ENCODE data around the gene B3GNT7.
A peak's percentile ranks its signal among the peaks of the same experiment; 100 is the strongest.

B3GNT7 gene

GRCh38 chr2:231357048-231357447, 38.5 kb upstream of the B3GNT7 start:
- Histone ChIP-seq H3K4me1 (ENCODE audit: control insufficient read depth, insufficient read depth, low read length) (peaks cover 30% of the 10 kb centered on the region), H3K27me3 (ENCODE audit: control insufficient read depth, insufficient read depth, low read length) (no peaks in the 10 kb centered on the region), H3K9me3 (ENCODE audit: control insufficient read depth, insufficient read depth, low read depth, low read length) (no peaks in the 10 kb centered on the region), H3K4me3 (ENCODE audit: low read depth, low read length) (no peak overlapping the region), H3K36me3 (ENCODE audit: control insufficient read depth, insufficient read depth, low read length) (peaks cover 3% of the 10 kb centered on the region), H3K9ac (ENCODE audit: low read length) (no peak overlapping the region), H3K27ac (ENCODE audit: low read depth, low read length) (no peak overlapping the region)

GRCh38 chr2:231357931-231358330, 37.6 kb upstream of the B3GNT7 start:
- Histone ChIP-seq H3K27me3 (ENCODE audit: control insufficient read depth, insufficient read depth, low read length) (no peaks in the 10 kb centered on the region), H3K27ac (ENCODE audit: low read depth, low read length) (no peak overlapping the region), H3K4me1 (ENCODE audit: control insufficient read depth, insufficient read depth, low read length) (peaks cover 34% of the 10 kb centered on the region), H3K9ac (ENCODE audit: low read length) (no peak overlapping the region), H3K9me3 (ENCODE audit: control insufficient read depth, insufficient read depth, low read depth, low read length) (no peaks in the 10 kb centered on the region), H3K4me3 (ENCODE audit: low read depth, low read length) (no peak overlapping the region), H3K36me3 (ENCODE audit: control insufficient read depth, insufficient read depth, low read length) (peaks cover 3% of the 10 kb centered on the region)

GRCh38 chr2:231359441-231359840, 36.1 kb upstream of the B3GNT7 start:
- Histone ChIP-seq H3K9me3 (ENCODE audit: control insufficient read depth, insufficient read depth, low read depth, low read length) (no peaks in the 10 kb centered on the region), H3K4me3 (ENCODE audit: low read depth, low read length) (no peak overlapping the region), H3K27ac (ENCODE audit: low read depth, low read length) (no peak overlapping the region), H3K9ac (ENCODE audit: low read length) (no peak overlapping the region), H3K27me3 (ENCODE audit: control insufficient read depth, insufficient read depth, low read length) (no peaks in the 10 kb centered on the region), H3K4me1 (ENCODE audit: control insufficient read depth, insufficient read depth, low read length) (peaks cover 34% of the 10 kb centered on the region), H3K36me3 (ENCODE audit: control insufficient read depth, insufficient read depth, low read length) (peaks cover 3% of the 10 kb centered on the region)

GRCh38 chr2:231359948-231360347, 35.6 kb upstream of the B3GNT7 start:
- Histone ChIP-seq H3K27me3 (ENCODE audit: control insufficient read depth, insufficient read depth, low read length) (no peaks in the 10 kb centered on the region), H3K4me1 (ENCODE audit: control insufficient read depth, insufficient read depth, low read length) (peaks cover 38% of the 10 kb centered on the region), H3K27ac (ENCODE audit: low read depth, low read length) (no peak overlapping the region), H3K9me3 (ENCODE audit: control insufficient read depth, insufficient read depth, low read depth, low read length) (no peaks in the 10 kb centered on the region), H3K9ac (ENCODE audit: low read length) (no peak overlapping the region), H3K36me3 (ENCODE audit: control insufficient read depth, insufficient read depth, low read length) (peaks cover 3% of the 10 kb centered on the region), H3K4me3 (ENCODE audit: low read depth, low read length) (no peak overlapping the region)

GRCh38 chr2:231360401-231360800, 35.1 kb upstream of the B3GNT7 start:
- H3K4me1 ChIP-seq (ENCODE audit: control insufficient read depth, insufficient read depth, low read length): peaks cover 39% of the 10 kb centered on the region
- no peak overlapping the region for H3K4me3 ChIP-seq (ENCODE audit: low read depth, low read length)
- H3K9me3 ChIP-seq (ENCODE audit: control insufficient read depth, insufficient read depth, low read depth, low read length): no peaks in the 10 kb centered on the region
- H3K36me3 ChIP-seq (ENCODE audit: control insufficient read depth, insufficient read depth, low read length): peaks cover 3% of the 10 kb centered on the region
- no peak overlapping the region for H3K27ac ChIP-seq (ENCODE audit: low read depth, low read length)
- no peak overlapping the region for H3K9ac ChIP-seq (ENCODE audit: low read length)
- no peaks in the 10 kb centered on the region for H3K27me3 ChIP-seq (ENCODE audit: control insufficient read depth, insufficient read depth, low read length)

- Histone ChIP-seq H3K9me3 (ENCODE audit: control insufficient read depth, insufficient read depth, low read depth, low read length) (no peaks in the 10 kb centered on the region), H3K9ac (ENCODE audit: low read length) (no peak overlapping the region), H3K36me3 (ENCODE audit: control insufficient read depth, insufficient read depth, low read length) (peaks cover 3% of the 10 kb centered on the region), H3K4me3 (ENCODE audit: low read depth, low read length) (no peak overlapping the region), H3K27ac (ENCODE audit: low read depth, low read length) (no peak overlapping the region), H3K4me1 (ENCODE audit: control insufficient read depth, insufficient read depth, low read length) (peaks cover 39% of the 10 kb centered on the region), H3K27me3 (ENCODE audit: control insufficient read depth, insufficient read depth, low read length) (no peaks in the 10 kb centered on the region)
Measured at GRCh38 chr2:231360881-231361371, 34.6 kb upstream of the B3GNT7 start.

GRCh38 chr2:231361701-231362554, 33.6 kb upstream of the B3GNT7 start:
- Histone ChIP-seq H3K36me3 (ENCODE audit: control insufficient read depth, insufficient read depth, low read length) (peaks cover 3% of the 10 kb centered on the region), H3K27me3 (ENCODE audit: control insufficient read depth, insufficient read depth, low read length) (no peaks in the 10 kb centered on the region), H3K9me3 (ENCODE audit: control insufficient read depth, insufficient read depth, low read depth, low read length) (no peaks in the 10 kb centered on the region), H3K9ac (ENCODE audit: low read length) (no peak overlapping the region), H3K27ac (ENCODE audit: low read depth, low read length) (no peak overlapping the region; the same call in 1 of the 2 replicates), H3K4me1 (ENCODE audit: control insufficient read depth, insufficient read depth, low read length) (peaks cover 30% of the 10 kb centered on the region), H3K4me3 (ENCODE audit: low read depth, low read length) (no peak overlapping the region)

GRCh38 chr2:231362555-231363184, 32.8 kb upstream of the B3GNT7 start:
- H3K27ac ChIP-seq (ENCODE audit: low read depth, low read length): no peak overlapping the region; the same call in 1 of the 2 replicates
- no peaks in the 10 kb centered on the region for H3K27me3 ChIP-seq (ENCODE audit: control insufficient read depth, insufficient read depth, low read length)
- H3K9me3 ChIP-seq (ENCODE audit: control insufficient read depth, insufficient read depth, low read depth, low read length): no peaks in the 10 kb centered on the region
- H3K36me3 ChIP-seq (ENCODE audit: control insufficient read depth, insufficient read depth, low read length): peaks cover 3% of the 10 kb centered on the region
- H3K4me1 ChIP-seq (ENCODE audit: control insufficient read depth, insufficient read depth, low read length): peaks cover 27% of the 10 kb centered on the region
- H3K4me3 ChIP-seq (ENCODE audit: low read depth, low read length): no peak overlapping the region
- no peak overlapping the region for H3K9ac ChIP-seq (ENCODE audit: low read length)

GRCh38 chr2:231364061-231364460, 31.4 kb upstream of the B3GNT7 start:
- Histone ChIP-seq H3K9ac (ENCODE audit: low read length) (no peak overlapping the region), H3K27me3 (ENCODE audit: control insufficient read depth, insufficient read depth, low read length) (no peaks in the 10 kb centered on the region), H3K9me3 (ENCODE audit: control insufficient read depth, insufficient read depth, low read depth, low read length) (no peaks in the 10 kb centered on the region), H3K27ac (ENCODE audit: low read depth, low read length) (no peak overlapping the region), H3K36me3 (ENCODE audit: control insufficient read depth, insufficient read depth, low read length) (peaks cover 3% of the 10 kb centered on the region), H3K4me3 (ENCODE audit: low read depth, low read length) (no peak overlapping the region), H3K4me1 (ENCODE audit: control insufficient read depth, insufficient read depth, low read length) (peaks cover 29% of the 10 kb centered on the region)

GRCh38 chr2:231364961-231365810, 30.3 kb upstream of the B3GNT7 start:
- Histone ChIP-seq H3K27ac (ENCODE audit: low read depth, low read length) (peak overlapping the region; percentile 29; the same call in 1 of the 2 replicates), H3K27me3 (ENCODE audit: control insufficient read depth, insufficient read depth, low read length) (no peaks in the 10 kb centered on the region), H3K9ac (ENCODE audit: low read length) (peak overlapping the region; percentile 30), H3K36me3 (ENCODE audit: control insufficient read depth, insufficient read depth, low read length) (peaks cover 3% of the 10 kb centered on the region), H3K4me3 (ENCODE audit: low read depth, low read length) (no peak overlapping the region), H3K4me1 (ENCODE audit: control insufficient read depth, insufficient read depth, low read length) (peaks cover 35% of the 10 kb centered on the region), H3K9me3 (ENCODE audit: control insufficient read depth, insufficient read depth, low read depth, low read length) (no peaks in the 10 kb centered on the region)

All from HUES6 (cell line).